A549 treated with RU486 at 1 μM for 4 hours (cell line): ENCODE measurements around the gene R3HDM4. TPM values are rescaled to one million over a fixed set of nuclear protein-coding genes. Genes with fewer than 3 reads are reported as not detected.

ENCODE experiments used
- total RNA-seq: library from RNA; stranded (reverse); fragments of 200-300 nt; extraction: Qiagen RNA extraction; gene quantifications from 5 replicates; pipeline ENCODE4 v1.2.3, GENCODE V29; 2022; ENCODE audit warnings: low read depth

Gene R3HDM4
- total RNA-seq, result 26.2 to 43.3 TPM (median 39.5 TPM) in 5 replicates

DNA sequence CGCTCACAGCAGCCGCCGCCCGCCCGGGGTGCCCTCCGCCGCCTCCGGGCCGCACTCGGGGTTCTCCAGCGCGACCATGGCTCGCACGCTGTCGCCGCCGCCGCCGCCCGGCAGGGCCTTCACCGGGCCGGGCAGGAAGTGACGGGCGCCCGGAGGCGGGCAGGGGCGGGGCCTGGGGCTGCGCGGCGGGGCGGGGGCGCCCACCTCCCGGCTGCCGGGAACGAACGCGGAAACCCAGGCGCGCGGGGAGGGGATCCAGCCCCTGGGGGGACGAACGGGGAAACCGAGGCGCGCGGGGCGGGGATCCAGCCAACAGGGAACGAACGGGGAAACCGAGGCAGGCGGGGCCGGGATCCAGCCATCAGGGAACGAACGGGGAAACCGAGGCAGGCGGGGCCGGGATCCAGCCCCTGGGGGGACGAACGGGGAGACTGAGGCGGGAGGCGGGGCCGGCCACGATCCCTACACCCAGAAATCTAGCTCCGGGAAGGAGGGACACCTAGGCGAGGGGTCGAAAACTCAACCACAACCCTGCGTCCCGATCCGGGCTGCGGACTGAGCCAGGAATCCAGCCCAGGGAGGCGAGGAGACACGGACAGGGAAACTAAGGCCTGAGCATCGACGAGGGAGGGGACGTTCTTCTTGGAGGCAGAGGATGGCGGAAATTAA, at the start of gene R3HDM4:
Gene R3HDM4, minus strand, starts transcription at position 140 of the 669 bp plus-strand sequence. Its CDS starts 62 bp downstream, at position 78.

DNA sequence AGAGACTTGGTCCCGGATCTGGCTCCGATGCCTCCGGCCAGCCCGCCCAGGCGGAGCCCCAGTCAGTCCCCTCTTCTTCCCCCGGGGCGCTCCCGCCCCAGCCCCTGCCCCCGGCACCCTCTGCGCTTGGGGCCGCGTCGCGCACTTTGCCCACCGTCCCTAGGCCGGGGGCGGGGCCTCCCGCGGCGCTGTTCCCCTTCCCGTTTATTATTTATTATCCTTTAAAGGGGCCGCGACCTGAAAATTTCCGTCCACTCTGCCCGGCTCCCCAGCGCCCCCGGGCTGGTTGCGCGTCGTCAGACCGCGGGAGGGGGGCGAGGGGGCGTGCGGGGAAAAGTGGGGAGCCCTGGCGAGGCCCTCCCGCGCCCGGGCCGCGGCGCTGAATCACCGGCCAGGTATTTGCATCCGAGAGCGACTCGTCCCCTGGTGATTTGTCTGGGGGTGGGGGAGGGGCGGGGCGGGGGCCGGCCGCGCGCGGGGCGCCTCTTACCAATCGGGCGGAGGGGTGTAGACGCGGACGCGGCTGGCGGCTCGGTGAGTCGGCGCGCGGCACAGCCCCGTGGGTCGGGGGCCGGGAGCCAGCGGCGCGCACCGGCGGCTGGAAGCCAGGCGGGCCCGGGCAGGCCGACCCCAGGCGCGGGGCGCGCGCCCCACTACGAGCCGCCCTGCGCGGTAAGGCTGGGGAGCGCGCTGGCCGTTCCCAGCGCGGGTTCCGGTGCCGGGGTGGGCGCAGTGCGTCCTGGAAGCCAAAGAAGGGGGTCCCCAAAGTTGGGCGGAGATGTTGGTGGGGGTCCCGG, 12.7 kb upstream of the R3HDM4 start, which contains the start of gene ARID3A:
Gene ARID3A, plus strand, starts transcription at position 510 of the 797 bp plus-strand sequence. CDS start 3,494 bp downstream, outside the sequence.

DNA sequence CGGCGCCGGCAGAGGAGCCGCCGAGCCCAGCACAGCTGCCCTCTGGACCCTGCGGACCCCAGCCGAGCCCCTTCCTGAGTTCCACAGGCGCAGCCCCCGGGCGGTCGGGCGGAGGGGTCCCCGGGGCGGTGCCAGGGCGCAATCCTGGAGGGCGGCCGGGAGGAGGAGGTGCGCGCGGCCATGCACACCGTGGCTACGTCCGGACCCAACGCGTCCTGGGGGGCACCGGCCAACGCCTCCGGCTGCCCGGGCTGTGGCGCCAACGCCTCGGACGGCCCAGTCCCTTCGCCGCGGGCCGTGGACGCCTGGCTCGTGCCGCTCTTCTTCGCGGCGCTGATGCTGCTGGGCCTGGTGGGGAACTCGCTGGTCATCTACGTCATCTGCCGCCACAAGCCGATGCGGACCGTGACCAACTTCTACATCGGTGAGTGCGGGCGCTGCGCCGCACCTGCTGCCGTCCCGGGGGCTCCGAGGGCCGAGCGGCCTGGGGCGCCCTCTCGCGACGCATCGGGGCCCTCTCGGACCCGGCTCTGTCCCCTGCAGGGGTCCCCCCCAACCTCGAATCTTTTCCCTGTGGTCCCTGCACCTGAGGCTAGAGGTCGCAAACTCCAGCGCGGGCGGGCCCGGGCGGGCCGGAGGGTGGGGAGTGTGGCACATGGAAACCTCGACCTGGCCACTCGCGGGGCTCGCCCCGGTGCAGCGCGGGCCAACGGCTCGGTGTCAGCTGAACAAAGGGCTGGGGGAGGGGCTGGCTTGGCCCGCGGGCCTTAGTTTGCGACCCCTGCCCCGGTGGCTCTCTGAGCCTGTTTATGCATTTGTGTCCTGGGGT, 4.5 kb upstream of the R3HDM4 start, which contains the start of gene KISS1R:
Gene KISS1R, plus strand, starts transcription at position 11 of the 829 bp plus-strand sequence. Its CDS starts 170 bp downstream, at position 181.

DNA sequence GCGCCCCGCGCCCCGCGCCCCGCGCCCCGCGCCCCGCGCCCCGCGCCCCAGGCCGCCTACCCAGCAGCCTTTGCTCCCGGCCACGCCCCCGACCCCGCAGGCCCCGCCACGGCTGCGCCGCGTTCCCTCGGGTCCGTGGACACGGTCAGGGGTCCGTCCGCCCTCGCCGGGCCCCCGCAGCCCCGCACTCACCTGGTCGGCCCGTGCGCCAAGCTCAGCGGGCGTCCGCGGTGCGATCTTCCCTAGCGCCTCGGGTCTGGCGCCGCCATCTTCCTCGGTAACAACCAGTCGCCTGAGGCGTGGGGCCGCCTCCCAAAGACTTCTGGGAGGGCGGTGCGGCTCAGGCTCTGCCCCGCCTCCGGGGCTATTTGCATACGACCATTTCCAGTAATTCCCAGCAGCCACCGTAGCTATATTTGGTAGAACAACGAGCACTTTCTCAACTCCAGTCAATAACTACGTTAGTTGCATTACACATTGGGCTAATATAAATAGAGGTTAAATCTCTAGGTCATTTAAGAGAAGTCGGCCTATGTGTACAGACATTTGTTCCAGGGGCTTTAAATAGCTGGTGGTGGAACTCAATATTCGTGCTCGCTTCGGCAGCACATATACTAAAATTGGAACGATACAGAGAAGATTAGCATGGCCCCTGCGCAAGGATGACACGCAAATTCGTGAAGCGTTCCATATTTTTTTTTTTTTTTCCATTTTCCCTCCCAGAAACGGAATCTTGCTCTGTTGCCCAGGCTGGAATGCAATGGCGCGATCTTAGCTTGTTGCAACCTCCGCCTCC, 19.9 kb downstream of the R3HDM4 start, which contains the start of the genes MED16 and RNU6-9:
Gene MED16, minus strand, starts transcription at position 294 of the 796 bp plus-strand sequence. CDS start 2,056 bp downstream, outside the sequence.
Gene RNU6-9, plus strand, starts transcription at position 591 of the 796 bp plus-strand sequence.

DNA sequence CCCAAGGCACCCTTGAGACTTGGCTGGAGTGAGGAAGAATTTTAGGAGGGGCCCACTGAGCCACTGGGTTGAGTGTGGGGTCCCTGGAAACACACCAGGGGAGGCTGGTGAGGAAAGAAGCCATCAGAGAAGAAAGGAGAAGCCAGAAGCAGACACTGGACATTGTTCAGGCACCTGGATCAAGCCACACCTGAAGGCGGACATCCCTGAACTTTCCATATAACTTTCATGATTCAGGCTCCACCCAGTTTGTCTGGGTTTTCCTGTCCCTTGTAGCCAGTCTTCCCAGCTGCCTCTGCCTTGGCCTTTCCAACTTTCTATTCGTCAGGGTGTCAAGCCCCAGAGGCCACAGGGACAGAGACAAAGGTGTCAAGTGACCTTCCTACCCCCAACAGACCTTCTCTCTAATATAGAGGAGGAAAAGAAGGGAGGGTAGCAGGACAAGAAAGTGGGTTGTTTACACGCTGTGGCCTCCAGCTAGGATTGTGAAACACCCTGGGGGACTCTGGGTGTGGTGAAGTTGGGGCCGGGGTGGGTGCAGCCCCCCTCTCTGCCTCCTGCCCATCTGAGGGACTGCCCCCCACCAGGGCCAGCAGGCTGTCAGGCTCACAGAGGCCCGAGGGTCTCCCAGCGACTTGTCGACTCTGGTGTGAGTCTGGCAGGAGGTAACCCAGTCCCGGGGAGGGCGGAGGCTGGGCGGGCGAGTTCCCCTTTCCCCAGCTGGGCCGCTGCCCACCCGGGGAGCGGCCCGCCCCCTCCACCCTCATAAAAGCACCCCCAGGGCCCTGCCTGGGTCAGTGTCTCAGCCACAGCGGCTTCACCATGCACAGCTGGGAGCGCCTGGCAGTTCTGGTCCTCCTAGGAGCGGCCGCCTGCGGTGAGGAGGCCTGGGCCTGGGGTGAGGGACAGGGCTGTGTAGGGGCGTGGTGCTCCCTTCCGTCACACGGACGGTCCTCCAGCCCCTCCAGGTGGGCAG, 53.9 kb downstream of the R3HDM4 start, which contains the start of gene CFD:
Gene CFD, plus strand, starts transcription at position 797 of the 976 bp plus-strand sequence. Its CDS starts 26 bp downstream, at position 823.

DNA sequence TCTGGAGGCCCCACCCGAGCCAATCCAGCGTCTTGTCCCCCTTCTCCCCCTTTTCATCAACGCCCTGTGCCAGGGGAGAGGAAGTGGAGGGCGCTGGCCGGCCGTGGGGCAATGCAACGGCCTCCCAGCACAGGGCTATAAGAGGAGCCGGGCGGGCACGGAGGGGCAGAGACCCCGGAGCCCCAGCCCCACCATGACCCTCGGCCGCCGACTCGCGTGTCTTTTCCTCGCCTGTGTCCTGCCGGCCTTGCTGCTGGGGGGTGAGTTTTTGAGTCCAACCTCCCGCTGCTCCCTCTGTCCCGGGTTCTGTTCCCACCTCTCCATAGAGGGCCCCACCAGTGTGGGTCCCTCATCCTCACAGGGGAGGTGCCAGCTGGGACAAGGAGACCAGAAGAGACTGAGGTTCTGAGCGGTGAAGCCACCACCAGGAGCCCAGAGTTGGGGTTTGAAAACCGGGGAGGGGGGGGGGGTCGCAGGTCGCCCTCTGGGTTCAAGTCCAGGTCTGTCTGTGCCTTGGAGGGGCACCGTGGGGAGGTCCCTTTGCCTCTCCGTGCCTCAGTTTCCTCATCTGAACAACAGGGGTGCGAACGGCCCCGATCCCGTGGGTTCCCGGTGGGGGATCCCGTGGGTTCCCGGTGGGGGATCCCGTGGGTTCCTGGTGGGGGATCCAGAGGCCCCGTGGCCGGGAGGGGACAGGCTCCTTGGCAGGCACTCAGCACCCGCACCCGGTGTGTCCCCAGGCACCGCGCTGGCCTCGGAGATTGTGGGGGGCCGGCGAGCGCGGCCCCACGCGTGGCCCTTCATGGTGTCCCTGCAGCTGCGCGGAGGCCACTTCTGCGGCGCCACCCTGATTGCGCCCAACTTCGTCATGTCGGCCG, 60.6 kb downstream of the R3HDM4 start, which contains the start of gene ELANE:
Gene ELANE, plus strand, starts transcription at position 168 of the 878 bp plus-strand sequence. Its CDS starts 26 bp downstream, at position 194.

Other genes starting within 250 kb of the R3HDM4 start
- gene FSTL3, start 236.8 kb downstream of the R3HDM4 start, total RNA-seq, result 122 to 180 TPM (median 158 TPM) in 5 replicates
- gene PRSS57, start 217.8 kb downstream of the R3HDM4 start, total RNA-seq, result 0.16 to 0.19 TPM in 2 of 5 replicates, not detected in the others
- gene PALM, start 204.3 kb downstream of the R3HDM4 start, total RNA-seq, result 11.8 to 18.1 TPM (median 13.4 TPM) in 5 replicates
- 71.8 to 97.6 TPM (median 91.6 TPM) in 5 replicates for gene MISP, start 162.1 kb downstream of the R3HDM4 start, total RNA-seq
- gene PTBP1, start 115.8 kb downstream of the R3HDM4 start, total RNA-seq, result 218 to 248 TPM (median 225 TPM) in 5 replicates
- gene PLPPR3, start 91.3 kb downstream of the R3HDM4 start, total RNA-seq, result 2.8 to 5.5 TPM (median 4.3 TPM) in 5 replicates
- gene AZU1, start 85.4 kb downstream of the R3HDM4 start, total RNA-seq, result 0.14 to 0.53 TPM (median 0.28 TPM) in 4 of 5 replicates, not detected in the other
- 0.26 to 0.50 TPM (median 0.34 TPM) in 4 of 5 replicates, not detected in the other for gene PRTN3, start 72.2 kb downstream of the R3HDM4 start, total RNA-seq
- gene ELANE, start 60.9 kb downstream of the R3HDM4 start, total RNA-seq, result 0.09 TPM in 1 of 5 replicates, not detected in the others
- 9.2 to 23.6 TPM (median 21.2 TPM) in 5 replicates for gene CFD, start 53.6 kb downstream of the R3HDM4 start, total RNA-seq
- 10.6 to 21.5 TPM (median 17.4 TPM) in 5 replicates for gene MED16, start 20.0 kb downstream of the R3HDM4 start, total RNA-seq
- gene RNU6-9, start 19.7 kb downstream of the R3HDM4 start, total RNA-seq, result not detected in 5 replicates
- gene KISS1R, start 4.1 kb upstream of the R3HDM4 start, total RNA-seq, result 0.23 to 0.88 TPM (median 0.29 TPM) in 5 replicates
- gene ARID3A, start 12.8 kb upstream of the R3HDM4 start, total RNA-seq, result 4.0 to 5.9 TPM (median 5.5 TPM) in 5 replicates
- gene WDR18, start 71.1 kb upstream of the R3HDM4 start, total RNA-seq, result 44.5 to 73.6 TPM (median 71.9 TPM) in 5 replicates
- 1.5 to 3.3 TPM (median 2.7 TPM) in 5 replicates for gene GRIN3B, start 87.2 kb upstream of the R3HDM4 start, total RNA-seq
- gene TMEM259, start 107.9 kb upstream of the R3HDM4 start, total RNA-seq, result 64.2 to 118 TPM (median 113 TPM) in 5 replicates
- gene RNU6-2, start 108.3 kb upstream of the R3HDM4 start, total RNA-seq, result not detected in 5 replicates
- gene CNN2, start 113.4 kb upstream of the R3HDM4 start, total RNA-seq, result 47.8 to 55.7 TPM (median 50.2 TPM) in 5 replicates
- gene ABCA7, start 126.9 kb upstream of the R3HDM4 start, total RNA-seq, result 4.0 to 10.7 TPM (median 9.8 TPM) in 5 replicates
- gene ARHGAP45, start 153.9 kb upstream of the R3HDM4 start, total RNA-seq, result 0.93 to 2.5 TPM (median 2.2 TPM) in 5 replicates
- 201 to 251 TPM (median 240 TPM) in 5 replicates for gene POLR2E, start 182.2 kb upstream of the R3HDM4 start, total RNA-seq
- 417 to 514 TPM (median 483 TPM) in 5 replicates for gene GPX4, start 190.8 kb upstream of the R3HDM4 start, total RNA-seq